GM18511 (cell line): ENCODE results near the gene MAN2A1.

Experiments used
- ATAC-seq: cut with Tn5 transposase; IDR thresholded peaks from one replicate; pipeline ENCODE4 v1.9.1; 2021; ENCODE audit warnings: mild to moderate bottlenecking, moderate library complexity; ENCODE audit not compliant: unreplicated experiment

Gene MAN2A1

GRCh38 chr5:109678447-109678846, 11.3 kb upstream of the MAN2A1 start:
- ATAC-seq: no peak

- ATAC-seq: no peak
Measured at GRCh38 chr5:109681763-109682162, 8.0 kb upstream of the MAN2A1 start.

GRCh38 chr5:109682383-109682782, 7.3 kb upstream of the MAN2A1 start:
- no peak for ATAC-seq

GRCh38 chr5:109685916-109686315, 3.8 kb upstream of the MAN2A1 start:
- ATAC-seq: no peak

- peak; percentile 0 for ATAC-seq
Measured at GRCh38 chr5:109688630-109688969, 1.1 kb upstream of the MAN2A1 start.

GRCh38 chr5:109688970-109689739, 572 bp upstream of the MAN2A1 start:
- ATAC-seq: peak; percentile 77

- ATAC-seq: peak; percentile 5
Measured at GRCh38 chr5:109690242-109690974, 681 bp downstream of the MAN2A1 start.

GRCh38 chr5:109690975-109691574, 1.3 kb downstream of the MAN2A1 start:
- ATAC-seq: peak; percentile 21

- no peak for ATAC-seq
Measured at GRCh38 chr5:109691996-109692395, 2.3 kb downstream of the MAN2A1 start.

- no peak for ATAC-seq
Measured at GRCh38 chr5:109692852-109693251, 3.1 kb downstream of the MAN2A1 start.

- no peak for ATAC-seq
Measured at GRCh38 chr5:109693535-109694400, 4.0 kb downstream of the MAN2A1 start.

- no peak for ATAC-seq
Measured at GRCh38 chr5:109694451-109694891, 4.7 kb downstream of the MAN2A1 start.

GRCh38 chr5:109695005-109695926, 5.5 kb downstream of the MAN2A1 start:
- peak; percentile 63 for ATAC-seq

- ATAC-seq: no peak
Measured at GRCh38 chr5:109697339-109697738, 7.6 kb downstream of the MAN2A1 start.

- ATAC-seq: no peak
Measured at GRCh38 chr5:109700516-109701153, 10.9 kb downstream of the MAN2A1 start.

- no peak for ATAC-seq
Measured at GRCh38 chr5:109701252-109701651, 11.5 kb downstream of the MAN2A1 start.

GRCh38 chr5:109701792-109702191, 12.1 kb downstream of the MAN2A1 start:
- ATAC-seq: no peak

GRCh38 chr5:109703166-109703565, 13.4 kb downstream of the MAN2A1 start:
- ATAC-seq: no peak

- ATAC-seq: no peak
Measured at GRCh38 chr5:109703829-109704228, 14.1 kb downstream of the MAN2A1 start.
